PC-3 (cell line): Measurements from ENCODE around the gene ABCC3. TPM values are rescaled to one million over a fixed set of nuclear protein-coding genes. Genes with fewer than 3 reads are reported as not detected.
"Not testable (repeated sequence)": the region's sequence is repeated elsewhere in the genome, so short reads cannot be mapped to it uniquely, and the experiment has no call there.

Source experiments
- ATAC-seq: fragments of 200-7000 bp; cut with Tn5 transposase; 2 replicates; pipeline ENCODE4 v1.9.1; 2020; ENCODE audit warnings: mild to moderate bottlenecking, moderate library complexity
- BruUV-seq: library from RNA; stranded (reverse); fragments of 400-500 nt; replicated peaks from 2 replicates; lab custom pipeline; 2021; lab: Mats Ljungman, UMichigan
- CTCF ChIA-PET: fragments of 300-600 bp; sonication (Branson Sonifier 250); formaldehyde crosslinking; loops from one replicate; lab custom pipeline; 2022; ENCODE audit warnings: antibody characterized with exemption; lab: Charles Lee
- POLR2A ChIA-PET: fragments of 300-600 bp; sonication (Branson Sonifier 250); formaldehyde crosslinking; loops from one replicate; lab custom pipeline; 2022; ENCODE audit warnings: antibody characterized with exemption; ENCODE audit not compliant: unreplicated experiment; lab: Charles Lee
- DNase-seq: peaks from one replicate; pipeline ENCODE4 v3.0.0-alpha.2; 2015
- H2AFZ ChIP-seq: fragments of 300-600 bp; sonication (generic); 2 replicates; pipeline ENCODE4 v1.6.0; 2016; ENCODE audit warnings: antibody characterized with exemption, low read length
- H3F3A ChIP-seq: fragments of 300-600 bp; sonication (generic); one replicate; pipeline ENCODE4 v1.6.0; 2017; ENCODE audit warnings: antibody characterized with exemption, low read length, control low read depth, mild to moderate bottlenecking; ENCODE audit not compliant: unreplicated experiment
- H3K27ac ChIP-seq: fragments of 300-600 bp; sonication (generic); 2 replicates; pipeline ENCODE4 v1.5.1; 2016; ENCODE audit warnings: mild to moderate bottlenecking, low read length
- H3K27me3 ChIP-seq: fragments of 300-600 bp; sonication (generic); 2 replicates; pipeline ENCODE4 v1.6.1; 2016; ENCODE audit warnings: low read length, mixed read lengths
- H3K36me3 ChIP-seq: fragments of 300-600 bp; sonication (generic); 2 replicates; pipeline ENCODE4 v1.6.1; 2016; ENCODE audit warnings: low read depth, mixed run types, low read length, mixed read lengths
- H3K4me1 ChIP-seq: fragments of 300-600 bp; sonication (generic); 2 replicates; pipeline ENCODE4 v1.5.1; 2016; ENCODE audit warnings: low read length; ENCODE audit not compliant: insufficient read depth
- H3K4me2 ChIP-seq: fragments of 300-600 bp; sonication (generic); 2 replicates; pipeline ENCODE4 v1.6.0; 2016; ENCODE audit warnings: low read length
- H3K4me3 ChIP-seq: fragments of 300-600 bp; sonication (generic); 2 replicates; pipeline ENCODE4 v1.5.1; 2016; ENCODE audit warnings: mild to moderate bottlenecking, low read length, mixed read lengths
- H3K79me2 ChIP-seq: fragments of 300-600 bp; sonication (generic); 2 replicates; pipeline ENCODE4 v1.6.1; 2017; ENCODE audit warnings: low read length, mixed read lengths
- H3K9ac ChIP-seq: fragments of 300-600 bp; sonication (generic); 2 replicates; pipeline ENCODE4 v1.6.0; 2016; ENCODE audit warnings: mild to moderate bottlenecking, low read length
- H3K9me2 ChIP-seq: fragments of 300-600 bp; sonication (generic); replicated peaks from 2 replicates; pipeline ENCODE4 v1.6.1; 2016; ENCODE audit warnings: mixed run types, low read length, mixed read lengths
- H3K9me3 ChIP-seq: fragments of 300-600 bp; sonication (generic); 2 replicates; pipeline ENCODE4 v1.6.1; 2016; ENCODE audit warnings: low read length, mixed read lengths
- H4K20me1 ChIP-seq: fragments of 300-600 bp; sonication (generic); 2 replicates; pipeline ENCODE4 v1.6.1; 2016; ENCODE audit warnings: low read length, mixed read lengths
- EZH2 ChIP-seq: fragments of 300-600 bp; sonication (generic); IDR thresholded peaks from one replicate; pipeline ENCODE4 v1.6.1; 2017; ENCODE audit warnings: antibody characterized with exemption, mild to moderate bottlenecking, low read length; ENCODE audit not compliant: unreplicated experiment
- EZH2phosphoT487 ChIP-seq: fragments of 300-600 bp; sonication (generic); IDR thresholded peaks from 2 replicates; pipeline ENCODE4 v1.6.1; 2018; ENCODE audit warnings: mild to moderate bottlenecking, antibody characterized with exemption, low read length, borderline replicate concordance
- intact Hi-C: fragments of 100-400 bp; cut with micrococcal nuclease; formaldehyde crosslinking; loops from 2 replicates; pipeline ENCODE4 v1.9.0; 2023
- total RNA-seq: library from RNA; depleted of rRNA; stranded (reverse); fragments of >200 nt; gene quantifications from 2 replicates; pipeline ENCODE4 v1.2.3, GENCODE V29; 2014
- TF ChIP-seq, protein P1 (sequence below): fragments of 300-600 bp; sonication (generic); conservative IDR thresholded peaks from 2 replicates; pipeline ENCODE4 v1.5.1; 2017; ENCODE audit warnings: antibody characterized with exemption, low read depth, mild to moderate bottlenecking, low read length

ABCC3 gene
- total RNA-seq, 1 experiment from 2014 or later: 50.2 TPM

DNA sequence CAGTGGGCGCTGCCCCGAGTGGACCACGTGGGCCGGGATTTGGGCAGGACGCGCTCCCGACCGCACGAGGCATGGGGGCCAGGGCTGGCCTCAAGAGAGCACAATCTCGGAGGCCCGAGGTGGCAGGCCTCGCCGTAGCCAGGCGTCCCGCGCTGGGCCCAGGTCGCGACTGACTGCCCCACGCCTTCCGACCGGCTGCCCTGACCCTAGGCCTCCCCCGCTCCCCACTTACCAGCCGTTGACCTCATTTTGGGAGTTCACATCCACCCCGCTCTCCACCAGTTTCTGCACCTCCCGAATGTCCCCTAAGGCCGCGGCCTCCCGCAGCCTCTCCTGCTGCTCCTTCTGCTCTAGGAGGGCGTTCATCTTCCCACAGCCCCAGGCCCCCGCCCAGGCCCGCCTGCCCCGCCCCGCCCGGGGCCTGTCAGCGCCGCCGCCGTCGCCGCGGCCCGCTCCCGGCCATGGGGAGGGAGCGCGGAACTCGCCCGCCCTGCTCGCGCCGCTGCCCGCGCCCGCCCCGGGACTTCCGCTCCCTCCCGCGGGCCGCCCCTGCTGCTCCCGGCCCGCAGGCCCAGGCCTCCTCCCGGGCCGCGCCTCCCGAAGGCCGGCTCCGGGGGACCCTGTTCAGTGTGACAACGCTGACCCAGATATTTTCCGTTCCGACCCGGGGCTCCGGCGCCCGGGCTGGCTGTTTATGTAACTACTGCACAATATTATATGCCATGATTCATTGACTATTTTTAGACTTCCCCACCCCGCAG lies 72.8 kb downstream of the ABCC3 start, which contains the start of gene ANKRD40:
Gene ANKRD40 (minus strand): TSS at position 626 of the 761 bp plus-strand sequence. CDS start 260 bp downstream, at position 366.
- CTCF ChIA-PET: interaction anchor here (0.5 kb wide), 1 partner anchor 12 kb away, joined by 3 read pairs; no protein-coding TSS in a partner anchor
- DNase-seq (peak; percentile 98), ATAC-seq (peak; percentile 71)
- peak within 1 kb of the TSS; percentile 68 for H2AFZ ChIP-seq
- H3K4me2 ChIP-seq: peak within 1 kb of the TSS; percentile 93
- POLR2A ChIA-PET: interaction anchor here (0.5 to 1.1 kb wide), 6 partner anchors 12 to 349 kb away, joined by 3 to 11 read pairs (median 4); partner anchors contain the start of genes LUC7L3 and TOB1
- TF ChIP-seq EZH2 (no peak), EZH2phosphoT487 (no peak)
- TF ChIP-seq, protein P1, sequence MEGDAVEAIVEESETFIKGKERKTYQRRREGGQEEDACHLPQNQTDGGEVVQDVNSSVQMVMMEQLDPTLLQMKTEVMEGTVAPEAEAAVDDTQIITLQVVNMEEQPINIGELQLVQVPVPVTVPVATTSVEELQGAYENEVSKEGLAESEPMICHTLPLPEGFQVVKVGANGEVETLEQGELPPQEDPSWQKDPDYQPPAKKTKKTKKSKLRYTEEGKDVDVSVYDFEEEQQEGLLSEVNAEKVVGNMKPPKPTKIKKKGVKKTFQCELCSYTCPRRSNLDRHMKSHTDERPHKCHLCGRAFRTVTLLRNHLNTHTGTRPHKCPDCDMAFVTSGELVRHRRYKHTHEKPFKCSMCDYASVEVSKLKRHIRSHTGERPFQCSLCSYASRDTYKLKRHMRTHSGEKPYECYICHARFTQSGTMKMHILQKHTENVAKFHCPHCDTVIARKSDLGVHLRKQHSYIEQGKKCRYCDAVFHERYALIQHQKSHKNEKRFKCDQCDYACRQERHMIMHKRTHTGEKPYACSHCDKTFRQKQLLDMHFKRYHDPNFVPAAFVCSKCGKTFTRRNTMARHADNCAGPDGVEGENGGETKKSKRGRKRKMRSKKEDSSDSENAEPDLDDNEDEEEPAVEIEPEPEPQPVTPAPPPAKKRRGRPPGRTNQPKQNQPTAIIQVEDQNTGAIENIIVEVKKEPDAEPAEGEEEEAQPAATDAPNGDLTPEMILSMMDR: no peak
- no peaks in the 10 kb centered on the region for H3F3A ChIP-seq
- peak within 1 kb of the TSS; percentile 84 for H3K27ac ChIP-seq
- H4K20me1 ChIP-seq: no peaks in the 10 kb centered on the region
- TSS peak; percentile 53 for BruUV-seq
- H3K9me2 ChIP-seq: no peaks in the 10 kb centered on the region
- H3K36me3 ChIP-seq: peaks cover 14% of the 10 kb centered on the region
- H3K9ac ChIP-seq: peak within 1 kb of the TSS; percentile 97
- no peaks in the 10 kb centered on the region for H3K9me3 ChIP-seq
- H3K27me3 ChIP-seq: no peaks in the 10 kb centered on the region
- peak within 1 kb of the TSS; percentile 82 for H3K4me3 ChIP-seq
- intact Hi-C loops: loop anchor here (1.0 kb wide), 1 partner anchor 12 kb away; the partner anchor contains the start of gene LUC7L3
- peaks cover 66% of the 10 kb centered on the region for H3K79me2 ChIP-seq
- peaks cover 23% of the 10 kb centered on the region for H3K4me1 ChIP-seq

DNA sequence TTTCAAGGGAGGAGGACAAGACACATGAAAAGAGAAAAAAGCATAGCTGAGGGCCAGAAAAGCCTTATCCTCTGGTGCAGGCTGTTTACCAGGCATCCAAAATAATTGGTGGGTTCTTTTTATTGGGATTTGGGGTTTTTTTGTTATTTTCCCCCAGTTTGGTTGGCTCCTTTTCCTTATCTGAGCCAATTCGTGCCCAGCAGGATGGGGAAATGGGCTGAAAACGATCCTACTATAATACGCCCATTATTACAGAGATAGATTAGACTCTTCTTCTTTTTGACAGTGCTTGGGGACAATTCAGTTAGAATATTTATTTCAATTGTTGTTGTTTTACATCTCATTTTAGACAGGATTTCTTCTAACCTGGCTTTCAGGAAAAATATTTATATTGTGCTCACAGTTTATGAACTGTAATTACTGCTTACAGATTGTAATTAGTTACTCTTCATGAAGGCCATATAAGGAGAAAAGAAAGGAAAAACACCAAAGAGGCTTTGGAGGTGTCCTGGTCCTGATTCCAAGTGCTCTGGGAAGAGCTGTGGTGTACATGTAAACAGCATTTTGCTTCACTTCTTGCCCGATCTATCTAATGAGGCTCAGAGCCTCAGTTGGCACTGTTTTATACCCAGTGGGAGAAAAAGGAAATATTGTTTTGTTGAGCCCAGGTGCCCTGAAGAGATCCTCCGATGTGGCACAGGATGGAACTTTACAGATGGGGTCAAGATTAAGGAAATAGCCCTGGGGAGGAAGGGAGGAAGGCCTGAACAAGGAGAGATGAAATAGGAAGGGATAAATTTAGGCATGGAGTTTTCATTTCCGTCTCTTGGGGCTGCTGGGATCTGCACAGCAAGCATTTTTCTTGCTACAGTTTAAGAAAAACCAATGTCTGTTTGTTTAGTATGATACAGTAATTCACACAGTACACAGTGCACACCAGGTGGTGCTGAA lies 73.6 kb downstream of the ABCC3 start:
- ATAC-seq: peak; percentile 23
- H3F3A ChIP-seq: no peaks in the 10 kb centered on the region
- intact Hi-C loops: loop anchor here (1.0 kb wide), 1 partner anchor 11 kb away; the partner anchor contains the start of gene LUC7L3

DNA sequence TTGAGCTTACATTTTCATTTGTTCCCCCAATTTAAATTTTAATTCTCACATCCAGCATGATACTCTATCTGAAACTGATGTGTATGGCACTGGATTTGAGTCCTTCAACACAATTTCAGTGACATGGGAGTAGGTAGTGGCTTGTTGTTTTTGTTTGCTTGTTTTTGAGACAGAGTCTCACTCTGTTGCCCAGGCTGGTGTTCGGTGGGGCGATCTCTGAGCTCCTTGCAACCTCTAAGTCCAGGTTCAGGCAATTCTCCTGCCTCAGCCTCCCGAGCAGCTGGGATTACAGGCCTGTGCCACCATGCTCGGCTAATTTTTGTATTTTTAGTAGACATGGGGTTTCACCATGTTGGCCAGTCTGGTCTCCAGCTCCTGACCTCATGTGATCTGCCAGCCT lies 74.4 kb downstream of the ABCC3 start:
- H3K9me2 ChIP-seq: not testable (repeated sequence)

More for the DNA sequence above, 73.6 kb downstream of the ABCC3 start:
- ChIA-PET CTCF (interaction anchor here (0.5 kb wide), 2 partner anchors 13 to 138 kb away, joined by 3 to 5 read pairs; no protein-coding TSS in a partner anchor), POLR2A (interaction anchor here (0.5 to 1.1 kb wide), 7 partner anchors 11 to 348 kb away, joined by 3 to 11 read pairs (median 4); partner anchors contain the start of genes LUC7L3 and TOB1)
- Histone ChIP-seq H3K27me3 (no peaks in the 10 kb centered on the region), H3K36me3 (peaks cover 8% of the 10 kb centered on the region), H3K27ac (peak overlapping the region; percentile 84), H3K4me1 (peaks cover 23% of the 10 kb centered on the region), H3K9me2 (no peaks in the 10 kb centered on the region), H2AFZ (peak overlapping the region; percentile 68), H3K9ac (peak overlapping the region; percentile 97), H3K4me3 (peak overlapping the region; percentile 82), H4K20me1 (no peaks in the 10 kb centered on the region), H3K9me3 (no peaks in the 10 kb centered on the region), H3K79me2 (peaks cover 58% of the 10 kb centered on the region), H3K4me2 (peak overlapping the region; percentile 92)
- DNase-seq: peak; percentile 41
- no peak for TF ChIP-seq EZH2phosphoT487
- TF ChIP-seq, protein P1: no peak; the same call in 1 of the 2 replicates
- no peak for TF ChIP-seq EZH2
- TSS peak; percentile 97 for BruUV-seq

More for the DNA sequence above, 74.4 kb downstream of the ABCC3 start:
- BruUV-seq, H4K20me1 ChIP-seq, ATAC-seq, H3K27me3 ChIP-seq, intact Hi-C loops, CTCF ChIA-PET, H3F3A ChIP-seq, H3K9me3 ChIP-seq, DNase-seq, H3K36me3 ChIP-seq: not testable (repeated sequence)
- Histone ChIP-seq H3K79me2 (peaks cover 51% of the 10 kb centered on the region), H3K4me2 (peak overlapping the region; percentile 92), H3K27ac (peak overlapping the region; percentile 84), H3K9ac (peak overlapping the region; percentile 97), H2AFZ (peak overlapping the region; percentile 68), H3K4me1 (peaks cover 17% of the 10 kb centered on the region), H3K4me3 (peak overlapping the region; percentile 82; the same call in 1 of the 2 replicates)
- POLR2A ChIA-PET: interaction anchor here (1.1 kb wide), 1 partner anchor 10 kb away, joined by 8 read pairs; the partner anchor contains the start of gene LUC7L3
